Hepatocyte (in vitro differentiated cells): ENCODE measurements around the gene NLRC3.

Experiments used
- EZH2 ChIP-seq: fragments of 200-600 bp; sonication (generic); IDR thresholded peaks from 2 replicates; pipeline ENCODE4 v1.6.1; 2016; ENCODE audit warnings: antibody characterized with exemption, mild to moderate bottlenecking, borderline replicate concordance
- TF ChIP-seq, protein P1 (sequence below): fragments of 200-600 bp; sonication (generic); IDR thresholded peaks from 2 replicates; pipeline ENCODE4 v1.5.1; 2016; ENCODE audit warnings: antibody characterized with exemption, mild to moderate bottlenecking; ENCODE audit not compliant: poor library complexity

DNA sequence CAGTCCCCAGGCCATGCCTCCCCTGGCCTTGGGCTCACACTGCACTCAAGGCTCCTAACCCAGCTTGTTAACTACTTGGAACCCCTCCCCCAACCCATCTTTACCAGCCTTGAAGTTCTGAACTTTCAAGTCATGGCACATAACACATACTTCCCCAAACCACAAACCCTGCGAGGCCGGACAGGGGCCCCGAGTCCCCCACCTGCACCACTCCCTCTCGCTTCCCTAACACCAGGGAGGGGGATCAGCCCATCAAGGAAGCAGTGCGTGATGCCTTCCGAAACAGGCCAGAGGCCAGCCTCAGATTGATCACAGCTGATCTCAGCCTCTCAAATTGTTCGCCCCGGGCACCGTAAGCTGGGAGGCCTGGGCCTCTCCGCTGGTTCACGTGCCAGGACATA is 3.0 kb upstream of the NLRC3 start:
- TF ChIP-seq, protein P1, sequence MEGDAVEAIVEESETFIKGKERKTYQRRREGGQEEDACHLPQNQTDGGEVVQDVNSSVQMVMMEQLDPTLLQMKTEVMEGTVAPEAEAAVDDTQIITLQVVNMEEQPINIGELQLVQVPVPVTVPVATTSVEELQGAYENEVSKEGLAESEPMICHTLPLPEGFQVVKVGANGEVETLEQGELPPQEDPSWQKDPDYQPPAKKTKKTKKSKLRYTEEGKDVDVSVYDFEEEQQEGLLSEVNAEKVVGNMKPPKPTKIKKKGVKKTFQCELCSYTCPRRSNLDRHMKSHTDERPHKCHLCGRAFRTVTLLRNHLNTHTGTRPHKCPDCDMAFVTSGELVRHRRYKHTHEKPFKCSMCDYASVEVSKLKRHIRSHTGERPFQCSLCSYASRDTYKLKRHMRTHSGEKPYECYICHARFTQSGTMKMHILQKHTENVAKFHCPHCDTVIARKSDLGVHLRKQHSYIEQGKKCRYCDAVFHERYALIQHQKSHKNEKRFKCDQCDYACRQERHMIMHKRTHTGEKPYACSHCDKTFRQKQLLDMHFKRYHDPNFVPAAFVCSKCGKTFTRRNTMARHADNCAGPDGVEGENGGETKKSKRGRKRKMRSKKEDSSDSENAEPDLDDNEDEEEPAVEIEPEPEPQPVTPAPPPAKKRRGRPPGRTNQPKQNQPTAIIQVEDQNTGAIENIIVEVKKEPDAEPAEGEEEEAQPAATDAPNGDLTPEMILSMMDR: no peak
- no peak for TF ChIP-seq EZH2
